GM12801 (cell line): Measurements from ENCODE around the gene TLE2.

Experiments
- CTCF ChIP-seq: IDR thresholded peaks from one replicate; pipeline ENCODE4 v1.5.1; 2011; ENCODE audit warnings: control low read depth; ENCODE audit not compliant: insufficient read length; ENCODE audit errors: extremely low read depth

Gene TLE2

GRCh38 chr19:3059653-3060052 is 30.6 kb upstream of the TLE2 start:
- no peak for TF ChIP-seq CTCF

GRCh38 chr19:3058821-3059314 is 29.8 kb upstream of the TLE2 start:
- TF ChIP-seq CTCF: no peak

GRCh38 chr19:3058009-3058820 is 29.1 kb upstream of the TLE2 start:
- TF ChIP-seq CTCF: no peak

GRCh38 chr19:3057275-3057714 is 28.2 kb upstream of the TLE2 start:
- TF ChIP-seq CTCF: no peak

- TF ChIP-seq CTCF: no peak
Observed at GRCh38 chr19:3056417-3057088, 27.5 kb upstream of the TLE2 start.

GRCh38 chr19:3055741-3056416 is 26.8 kb upstream of the TLE2 start:
- TF ChIP-seq CTCF: no peak
